WTC11 (cell line): ENCODE results near the gene USP15. TPM values are rescaled to one million over a fixed set of nuclear protein-coding genes. Genes with fewer than 3 reads are reported as not detected.
A peak's percentile ranks its signal among the peaks of the same experiment; 100 is the strongest.

Experiments used
- ATAC-seq: fragments of 200-7000 bp; cut with Tn5 transposase; 2 replicates; pipeline ENCODE4 v1.10.0; 2021; ENCODE audit warnings: mild to moderate bottlenecking, moderate library complexity
- CTCF ChIA-PET: fragments of 300-600 bp; sonication (Branson Sonifier 250); formaldehyde crosslinking; loops from one replicate; lab custom pipeline; 2021; ENCODE audit warnings: antibody characterized with exemption; lab: Charles Lee
- POLR2A ChIA-PET: fragments of 350-600 bp; sonication (Branson Sonifier 250); formaldehyde crosslinking; loops from one replicate; lab custom pipeline; 2021; ENCODE audit warnings: antibody characterized with exemption; lab: Charles Lee
- DNase-seq: peaks from one replicate; pipeline ENCODE4 v3.0.0; 2021; ENCODE audit warnings: low spot score
- H3K27ac Mint-ChIP-seq: 2 replicates; pipeline ENCODE4 v1.8.0; 2021; ENCODE audit warnings: mixed read lengths
- H3K27me3 Mint-ChIP-seq: 2 replicates; pipeline ENCODE4 v1.8.0; 2021; ENCODE audit warnings: low read depth, mild to moderate bottlenecking, moderate library complexity, mixed read lengths
- H3K36me3 Mint-ChIP-seq: 2 replicates; pipeline ENCODE4 v1.8.0; 2021; ENCODE audit warnings: mixed read lengths
- H3K4me1 Mint-ChIP-seq: 2 replicates; pipeline ENCODE4 v1.8.0; 2022; ENCODE audit warnings: mixed read lengths
- H3K4me3 Mint-ChIP-seq: 2 replicates; pipeline ENCODE4 v1.8.0; 2021; ENCODE audit warnings: mild to moderate bottlenecking, moderate library complexity, mixed read lengths
- H3K9me3 Mint-ChIP-seq: 2 replicates; pipeline ENCODE4 v1.8.0; 2021; ENCODE audit warnings: mixed read lengths
- CREM ChIP-seq: sonication (generic); formaldehyde crosslinking; IDR thresholded peaks from 2 replicates; pipeline ENCODE4 v1.8.1; 2022; ENCODE audit warnings: mild to moderate bottlenecking, missing genetic modification reagents, moderate library complexity
- EMX1 ChIP-seq: fragments of 250-450 bp; sonication (Bioruptor Pico); IDR thresholded peaks from 2 replicates; pipeline ENCODE4 v1.8.0; 2021; ENCODE audit warnings: mild to moderate bottlenecking
- ETV6 ChIP-seq: sonication (generic); formaldehyde crosslinking; IDR thresholded peaks from 2 replicates; pipeline ENCODE4 v1.8.1; 2022; ENCODE audit warnings: mild to moderate bottlenecking, missing genetic modification reagents
- GTF2I ChIP-seq: fragments of 250-450 bp; sonication (Bioruptor Pico); conservative IDR thresholded peaks from 2 replicates; pipeline ENCODE4 v1.4.0; 2021; ENCODE audit warnings: mild to moderate bottlenecking
- NFE2L1 ChIP-seq: sonication (generic); formaldehyde crosslinking; IDR thresholded peaks from 2 replicates; pipeline ENCODE4 v1.8.1; 2023; ENCODE audit warnings: missing genetic modification reagents
- NR3C1 ChIP-seq: sonication (generic); formaldehyde crosslinking; conservative IDR thresholded peaks from 2 replicates; pipeline ENCODE4 v1.8.1; 2023; ENCODE audit warnings: low read depth, mild to moderate bottlenecking, missing genetic modification reagents
- SP1 ChIP-seq: sonication (generic); formaldehyde crosslinking; conservative IDR thresholded peaks from 2 replicates; pipeline ENCODE4 v1.8.1; 2022; ENCODE audit warnings: missing genetic modification reagents
- TEAD1 ChIP-seq: sonication (generic); formaldehyde crosslinking; IDR thresholded peaks from 2 replicates; pipeline ENCODE4 v1.8.0; 2022; ENCODE audit warnings: mild to moderate bottlenecking, missing genetic modification reagents
- TEAD4 ChIP-seq: sonication (generic); formaldehyde crosslinking; IDR thresholded peaks from 2 replicates; pipeline ENCODE4 v1.8.0; 2022; ENCODE audit warnings: mild to moderate bottlenecking, missing genetic modification reagents
- ZNF219 ChIP-seq: sonication (generic); formaldehyde crosslinking; IDR thresholded peaks from 2 replicates; pipeline ENCODE4 v1.8.0; 2023; ENCODE audit warnings: missing genetic modification reagents, mild to moderate bottlenecking, borderline replicate concordance
- ZNF232 ChIP-seq: sonication (generic); formaldehyde crosslinking; IDR thresholded peaks from 2 replicates; pipeline ENCODE4 v1.8.0; 2022; ENCODE audit warnings: mild to moderate bottlenecking, missing genetic modification reagents
- ZNF512 ChIP-seq: sonication (generic); formaldehyde crosslinking; IDR thresholded peaks from 2 replicates; pipeline ENCODE4 v1.8.1; 2022; ENCODE audit warnings: missing genetic modification reagents, borderline replicate concordance
- ZSCAN18 ChIP-seq: fragments of 250-450 bp; sonication (Bioruptor Pico); IDR thresholded peaks from 2 replicates; pipeline ENCODE4 v2.1.2; 2022; ENCODE audit warnings: mild to moderate bottlenecking, moderate library complexity
- total RNA-seq: library from RNA; stranded (reverse); gene quantifications from 3 replicates; pipeline ENCODE4 v1.2.3, GENCODE V29; 2021
- TF ChIP-seq, protein P1 (sequence below): fragments of 250-450 bp; sonication (Bioruptor Pico); IDR thresholded peaks from 2 replicates; pipeline ENCODE4 v1.9.0; 2021; ENCODE audit warnings: mild to moderate bottlenecking
- TF ChIP-seq, protein P2 (sequence below): sonication (generic); formaldehyde crosslinking; conservative IDR thresholded peaks from 2 replicates; pipeline ENCODE4 v1.8.1; 2023; ENCODE audit warnings: mild to moderate bottlenecking, low read depth, missing genetic modification reagents, moderate library complexity
- TF ChIP-seq, protein P3 (sequence below): fragments of 250-450 bp; sonication (Bioruptor Pico); IDR thresholded peaks from 2 replicates; pipeline ENCODE4 v1.9.0; 2021; ENCODE audit warnings: mild to moderate bottlenecking, borderline replicate concordance

USP15 gene
- total RNA-seq, 1 experiment from 2014 or later, result 37.2 TPM

DNA sequence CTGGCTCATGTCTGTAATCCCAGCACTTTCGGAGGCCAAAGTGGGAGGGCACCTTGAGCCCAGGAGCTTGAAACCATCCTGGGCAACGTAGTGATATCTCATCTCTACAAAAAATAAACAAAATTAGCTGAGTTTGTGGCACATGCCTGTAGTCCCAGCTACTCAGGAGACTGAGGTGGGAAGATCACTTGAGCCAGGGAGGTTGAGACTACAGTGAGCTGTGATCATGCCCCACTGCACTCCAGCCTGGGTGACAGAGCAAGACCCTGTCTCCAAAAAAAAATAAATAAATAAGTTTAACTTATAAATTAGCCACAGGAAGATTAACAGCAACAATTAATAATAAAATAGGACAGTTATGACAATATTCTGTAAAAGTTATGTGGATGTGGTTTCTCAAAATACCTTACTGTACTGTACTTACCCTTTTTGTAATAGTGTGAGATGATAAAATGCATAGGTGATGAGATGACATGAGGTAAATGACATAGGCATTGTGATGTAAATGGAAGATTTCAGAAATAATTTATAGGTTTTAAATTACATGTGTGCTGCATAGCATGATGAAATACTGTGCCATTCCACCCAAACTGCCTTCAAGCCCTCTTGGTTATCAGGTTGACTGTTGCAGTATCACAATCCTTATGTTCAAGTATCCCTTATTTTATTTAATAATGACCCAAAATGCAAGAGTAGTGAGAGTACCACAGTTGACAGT, 22.0 kb downstream of the USP15 start (continued):
- TF ChIP-seq, protein P1, sequence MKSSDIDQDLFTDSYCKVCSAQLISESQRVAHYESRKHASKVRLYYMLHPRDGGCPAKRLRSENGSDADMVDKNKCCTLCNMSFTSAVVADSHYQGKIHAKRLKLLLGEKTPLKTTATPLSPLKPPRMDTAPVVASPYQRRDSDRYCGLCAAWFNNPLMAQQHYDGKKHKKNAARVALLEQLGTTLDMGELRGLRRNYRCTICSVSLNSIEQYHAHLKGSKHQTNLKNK (CRISPR knock-in tag), result no peak
- no peak for TF ChIP-seq TEAD4
- no peak for TF ChIP-seq ETV6

DNA sequence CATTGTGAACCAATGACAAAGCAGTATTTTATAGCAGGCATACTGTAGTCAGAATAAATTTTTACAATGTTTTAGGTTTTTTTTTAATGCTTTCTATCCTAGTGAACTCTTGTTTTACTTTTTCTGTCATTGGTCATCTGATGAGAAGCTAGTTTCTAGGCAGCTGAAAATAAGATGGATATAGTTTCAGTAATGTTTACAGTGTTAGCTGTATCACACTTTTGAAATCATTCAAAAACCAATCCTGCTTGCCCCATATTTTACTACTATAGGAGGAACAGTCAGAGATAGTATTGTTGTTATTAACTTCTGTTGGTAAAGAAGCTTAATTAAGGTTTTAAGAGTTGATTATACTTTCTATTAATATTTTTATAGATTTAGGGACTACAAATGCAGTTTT, 24.5 kb downstream of the USP15 start:
- POLR2A ChIA-PET, result no interaction called here
- TF ChIP-seq ZNF232 (CRISPR knock-in tag) (no peak), ZNF512 (CRISPR knock-in tag) (no peak), ZNF219 (CRISPR knock-in tag) (no peak), NFE2L1 (no peak), TEAD1 (no peak), NR3C1 (CRISPR knock-in tag) (no peak), ZSCAN18 (CRISPR knock-in tag) (no peak)
- TF ChIP-seq, protein P2, sequence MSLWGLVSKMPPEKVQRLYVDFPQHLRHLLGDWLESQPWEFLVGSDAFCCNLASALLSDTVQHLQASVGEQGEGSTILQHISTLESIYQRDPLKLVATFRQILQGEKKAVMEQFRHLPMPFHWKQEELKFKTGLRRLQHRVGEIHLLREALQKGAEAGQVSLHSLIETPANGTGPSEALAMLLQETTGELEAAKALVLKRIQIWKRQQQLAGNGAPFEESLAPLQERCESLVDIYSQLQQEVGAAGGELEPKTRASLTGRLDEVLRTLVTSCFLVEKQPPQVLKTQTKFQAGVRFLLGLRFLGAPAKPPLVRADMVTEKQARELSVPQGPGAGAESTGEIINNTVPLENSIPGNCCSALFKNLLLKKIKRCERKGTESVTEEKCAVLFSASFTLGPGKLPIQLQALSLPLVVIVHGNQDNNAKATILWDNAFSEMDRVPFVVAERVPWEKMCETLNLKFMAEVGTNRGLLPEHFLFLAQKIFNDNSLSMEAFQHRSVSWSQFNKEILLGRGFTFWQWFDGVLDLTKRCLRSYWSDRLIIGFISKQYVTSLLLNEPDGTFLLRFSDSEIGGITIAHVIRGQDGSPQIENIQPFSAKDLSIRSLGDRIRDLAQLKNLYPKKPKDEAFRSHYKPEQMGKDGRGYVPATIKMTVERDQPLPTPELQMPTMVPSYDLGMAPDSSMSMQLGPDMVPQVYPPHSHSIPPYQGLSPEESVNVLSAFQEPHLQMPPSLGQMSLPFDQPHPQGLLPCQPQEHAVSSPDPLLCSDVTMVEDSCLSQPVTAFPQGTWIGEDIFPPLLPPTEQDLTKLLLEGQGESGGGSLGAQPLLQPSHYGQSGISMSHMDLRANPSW (CRISPR knock-in tag), result no peak
- Mint-ChIP-seq H3K27ac (no peak overlapping the region), H3K4me1 (peaks cover 16% of the 10 kb centered on the region), H3K36me3 (peaks cover 3% of the 10 kb centered on the region), H3K4me3 (no peak overlapping the region), H3K27me3 (no peaks in the 10 kb centered on the region), H3K9me3 (peaks cover 9% of the 10 kb centered on the region)
- CTCF ChIA-PET, result interaction anchor here (1.0 kb wide), 1 partner anchor 28 kb away, joined by 3 read pairs; no protein-coding TSS in a partner anchor
- ATAC-seq (no peak), DNase-seq (no peak)

DNA sequence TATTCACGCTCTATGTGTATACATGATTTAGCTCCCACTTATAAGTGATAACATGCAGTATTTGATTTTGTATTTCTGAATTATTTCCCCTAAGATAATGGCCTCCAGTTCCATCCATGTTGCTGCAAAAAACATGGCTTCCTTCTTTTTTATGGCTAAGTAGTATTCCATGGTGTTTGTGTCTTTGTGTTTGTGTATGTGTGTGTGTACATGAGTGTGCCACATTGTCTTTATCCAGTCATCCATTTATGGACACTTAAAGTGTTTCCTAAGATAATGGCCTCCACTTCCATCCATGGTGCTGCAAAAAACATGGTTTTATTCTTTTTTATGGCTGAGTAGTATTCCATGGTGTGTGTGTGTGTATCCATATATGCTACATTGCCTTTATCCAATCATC, 25.1 kb downstream of the USP15 start:
- H3K4me3 Mint-ChIP-seq, result no peak overlapping the region
- TF ChIP-seq SP1 (CRISPR knock-in tag), result no peak
- no peak for TF ChIP-seq CREM (CRISPR knock-in tag)
- TF ChIP-seq GTF2I (CRISPR knock-in tag), result 0 out of 2 replicates have a peak, but pooled peaks have one; percentile 8
- TF ChIP-seq, protein P3, sequence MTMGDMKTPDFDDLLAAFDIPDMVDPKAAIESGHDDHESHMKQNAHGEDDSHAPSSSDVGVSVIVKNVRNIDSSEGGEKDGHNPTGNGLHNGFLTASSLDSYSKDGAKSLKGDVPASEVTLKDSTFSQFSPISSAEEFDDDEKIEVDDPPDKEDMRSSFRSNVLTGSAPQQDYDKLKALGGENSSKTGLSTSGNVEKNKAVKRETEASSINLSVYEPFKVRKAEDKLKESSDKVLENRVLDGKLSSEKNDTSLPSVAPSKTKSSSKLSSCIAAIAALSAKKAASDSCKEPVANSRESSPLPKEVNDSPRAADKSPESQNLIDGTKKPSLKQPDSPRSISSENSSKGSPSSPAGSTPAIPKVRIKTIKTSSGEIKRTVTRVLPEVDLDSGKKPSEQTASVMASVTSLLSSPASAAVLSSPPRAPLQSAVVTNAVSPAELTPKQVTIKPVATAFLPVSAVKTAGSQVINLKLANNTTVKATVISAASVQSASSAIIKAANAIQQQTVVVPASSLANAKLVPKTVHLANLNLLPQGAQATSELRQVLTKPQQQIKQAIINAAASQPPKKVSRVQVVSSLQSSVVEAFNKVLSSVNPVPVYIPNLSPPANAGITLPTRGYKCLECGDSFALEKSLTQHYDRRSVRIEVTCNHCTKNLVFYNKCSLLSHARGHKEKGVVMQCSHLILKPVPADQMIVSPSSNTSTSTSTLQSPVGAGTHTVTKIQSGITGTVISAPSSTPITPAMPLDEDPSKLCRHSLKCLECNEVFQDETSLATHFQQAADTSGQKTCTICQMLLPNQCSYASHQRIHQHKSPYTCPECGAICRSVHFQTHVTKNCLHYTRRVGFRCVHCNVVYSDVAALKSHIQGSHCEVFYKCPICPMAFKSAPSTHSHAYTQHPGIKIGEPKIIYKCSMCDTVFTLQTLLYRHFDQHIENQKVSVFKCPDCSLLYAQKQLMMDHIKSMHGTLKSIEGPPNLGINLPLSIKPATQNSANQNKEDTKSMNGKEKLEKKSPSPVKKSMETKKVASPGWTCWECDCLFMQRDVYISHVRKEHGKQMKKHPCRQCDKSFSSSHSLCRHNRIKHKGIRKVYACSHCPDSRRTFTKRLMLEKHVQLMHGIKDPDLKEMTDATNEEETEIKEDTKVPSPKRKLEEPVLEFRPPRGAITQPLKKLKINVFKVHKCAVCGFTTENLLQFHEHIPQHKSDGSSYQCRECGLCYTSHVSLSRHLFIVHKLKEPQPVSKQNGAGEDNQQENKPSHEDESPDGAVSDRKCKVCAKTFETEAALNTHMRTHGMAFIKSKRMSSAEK (CRISPR knock-in tag), result no peak
- no peak for TF ChIP-seq EMX1 (CRISPR knock-in tag)
- ChIA-PET POLR2A (no interaction called here), CTCF (interaction anchor here (1.0 kb wide), 1 partner anchor 27 kb away, joined by 3 read pairs; no protein-coding TSS in a partner anchor)
- peaks cover 9% of the 10 kb centered on the region for H3K9me3 Mint-ChIP-seq
- H3K4me1 Mint-ChIP-seq, result peaks cover 16% of the 10 kb centered on the region
- DNase-seq, result no peak
- ATAC-seq, result no peak
- peaks cover 3% of the 10 kb centered on the region for H3K36me3 Mint-ChIP-seq
- H3K27ac Mint-ChIP-seq, result no peak overlapping the region
- no peaks in the 10 kb centered on the region for H3K27me3 Mint-ChIP-seq
